Midbrain (tissue), 1 donor: ENCODE data around the gene ALAS1.

Experiments
- DNase-seq: peaks from one replicate; lab custom pipeline; 2025; lab: John Stamatoyannopoulos, UW

ALAS1 gene

GRCh38 chr3:52249683-52250082 is 51.7 kb downstream of the ALAS1 start:
- no peak for DNase-seq

GRCh38 chr3:52250122-52250521 is 52.2 kb downstream of the ALAS1 start:
- no peak for DNase-seq

GRCh38 chr3:52253314-52254304 is 55.6 kb downstream of the ALAS1 start:
- DNase-seq, result peak; percentile 9

GRCh38 chr3:52254608-52255007 is 56.6 kb downstream of the ALAS1 start:
- DNase-seq, result no peak

- no peak for DNase-seq
Measured at GRCh38 chr3:52256159-52256558, 58.2 kb downstream of the ALAS1 start.

GRCh38 chr3:52256622-52257021 is 58.7 kb downstream of the ALAS1 start:
- no peak for DNase-seq

- no peak for DNase-seq
Measured at GRCh38 chr3:52257911-52258310, 60.0 kb downstream of the ALAS1 start.

- DNase-seq, result no peak
Measured at GRCh38 chr3:52259035-52259434, 61.1 kb downstream of the ALAS1 start.

- DNase-seq, result no peak
Measured at GRCh38 chr3:52259448-52259847, 61.5 kb downstream of the ALAS1 start.

- DNase-seq, result no peak
Measured at GRCh38 chr3:52262447-52262846, 64.5 kb downstream of the ALAS1 start.
